Pericardium fibroblast (primary cell): ENCODE results near the gene FANCF. TPM values are rescaled to one million over a fixed set of nuclear protein-coding genes. Genes with fewer than 3 reads are reported as not detected.

Experiments used
- total RNA-seq: library from RNA; depleted of rRNA; stranded (reverse); fragments of >200 nt; gene quantifications from 2 replicates; pipeline ENCODE4 v1.2.3, GENCODE V29; 2015

Gene FANCF
- total RNA-seq = 6.1 and 8.2 TPM in 2 replicates

GRCh38 chr11:22625448-22626287 lies at the start of gene FANCF:
TSS of gene FANCF (minus strand) at chr11:22625823. CDS start at chr11:22625810, 13 bp downstream.

GRCh38 chr11:22666325-22666687 lies 40.7 kb upstream of the FANCF start, which contains the start of gene GAS2:
TSS of gene GAS2 (plus strand) at chr11:22666611. CDS start at chr11:22674870, 8,259 bp downstream.

Other genes starting within 250 kb of the FANCF start
- 1.6 and 2.4 TPM in 2 replicates for gene GAS2, start 40.8 kb upstream of the FANCF start, total RNA-seq
- 2.6 and 2.8 TPM in 2 replicates for gene SVIP, start 204.0 kb upstream of the FANCF start, total RNA-seq
- gene CCDC179, start 234.7 kb upstream of the FANCF start, total RNA-seq = not detected in 2 replicates